GM12878 (cell line): ENCODE data around the gene BCAT1. TPM values are rescaled to one million over a fixed set of nuclear protein-coding genes. Genes with fewer than 3 reads are reported as not detected.

Source experiments
- ATAC-seq: fragments of 200-7000 bp; cut with Tn5 transposase; 3 replicates; pipeline ENCODE4 v1.9.1; 2020; ENCODE audit warnings: mild to moderate bottlenecking, moderate library complexity
- BruUV-seq: library from RNA; stranded (reverse); fragments of 400-500 nt; replicated peaks from 2 replicates; lab custom pipeline; 2021; lab: Mats Ljungman, UMichigan
- CTCF ChIA-PET: fragments of 300-600 bp; sonication (Branson Sonifier 250); formaldehyde crosslinking; extraction: SDS; loops from one replicate; lab custom pipeline; 2021; ENCODE audit warnings: inconsistent platforms; lab: Yijun Ruan, JAX
- POLR2A ChIA-PET: fragments of 350-600 bp; formaldehyde crosslinking; extraction: SDS; loops from one replicate; lab custom pipeline; 2021; ENCODE audit warnings: inconsistent platforms; lab: Charles Lee
- RAD21 ChIA-PET: fragments of 300-600 bp; sonication (Branson Sonifier 250); formaldehyde crosslinking; loops from one replicate; lab custom pipeline; 2023; ENCODE audit warnings: antibody characterized with exemption; ENCODE audit not compliant: unreplicated experiment; lab: Charles Lee
- SMC1A ChIA-PET: fragments of 300-600 bp; sonication (Branson Sonifier 250); formaldehyde crosslinking; loops from one replicate; lab custom pipeline; 2023; ENCODE audit not compliant: unreplicated experiment, uncharacterized antibody; lab: Charles Lee
- DNase-seq: peaks from one replicate; pipeline ENCODE4 v3.0.0-alpha.2; 2011; ENCODE audit warnings: low read depth, low spot score
- FAIRE-seq: peaks from 3 replicates; lab custom pipeline; 2011; peaks lifted over from hg19 to GRCh38; lab: Jason Lieb, UNC
- H2AFZ ChIP-seq: 2 replicates; pipeline ENCODE4 v1.6.0; 2011; ENCODE audit warnings: low read depth, low read length, control low read depth; ENCODE audit not compliant: control insufficient read depth
- H3K27ac ChIP-seq: 2 replicates; pipeline ENCODE4 v1.5.1; 2011; ENCODE audit warnings: control low read depth; ENCODE audit not compliant: control insufficient read depth, insufficient read depth
- H3K27me3 ChIP-seq, 2 experiments: replicated peaks in 1 of 2; 2 replicates each; pipeline versions ENCODE4 v1.6.0 to v1.6.1; 2011; ENCODE audit warnings: low read length in 1 of 2; ENCODE audit not compliant: control insufficient read depth in 2 of 2, insufficient read depth in 2 of 2
- H3K36me3 ChIP-seq, 2 experiments: 2 replicates each; pipeline ENCODE4 v1.5.1; 2011; ENCODE audit warnings: low read length in 1 of 2; ENCODE audit not compliant: control insufficient read depth in 2 of 2, insufficient read depth in 2 of 2
- H3K4me1 ChIP-seq: 2 replicates; pipeline ENCODE4 v1.6.1; 2011; ENCODE audit warnings: mild to moderate bottlenecking, low read length, moderate library complexity, mixed read lengths; ENCODE audit not compliant: control insufficient read depth, insufficient read depth
- H3K4me2 ChIP-seq: 2 replicates; pipeline ENCODE4 v1.6.0; 2011; ENCODE audit warnings: control low read depth; ENCODE audit not compliant: control insufficient read depth, insufficient read depth
- H3K4me3 ChIP-seq: fragments of 200-600 bp; sonication (generic); 2 replicates; pipeline ENCODE4 v1.5.1; 2016
- H3K79me2 ChIP-seq: 2 replicates; pipeline ENCODE4 v1.6.0; 2011; ENCODE audit warnings: low read length; ENCODE audit not compliant: control insufficient read depth, insufficient read depth
- H3K9ac ChIP-seq: 2 replicates; pipeline ENCODE4 v1.8.0; 2011; ENCODE audit warnings: low read length, control low read depth, mixed read lengths; ENCODE audit not compliant: control insufficient read depth, insufficient read depth
- H3K9me3 ChIP-seq: replicated peaks from 3 replicates; pipeline ENCODE4 v1.5.1; 2011; ENCODE audit warnings: mild to moderate bottlenecking, low read length; ENCODE audit not compliant: control insufficient read depth, insufficient read depth
- H4K20me1 ChIP-seq: 2 replicates; pipeline ENCODE4 v1.6.0; 2011; ENCODE audit not compliant: control insufficient read depth, insufficient read depth
- CUX1 ChIP-seq: IDR thresholded peaks from 2 replicates; pipeline ENCODE4 v1.6.1; 2012; ENCODE audit warnings: improper control_type of control experiment, low read depth, low read length; ENCODE audit not compliant: insufficient replicate concordance
- EP300 ChIP-seq, 2 experiments: fragments of 150-350 bp in 1 of 2; IDR thresholded peaks; 2 replicates each; pipeline ENCODE4 v1.6.1; 2011 to 2012; ENCODE audit warnings: low read depth in 2 of 2, low read length in 2 of 2, borderline replicate concordance in 1 of 2, improper control_type of control experiment in 1 of 2, inconsistent platforms in 1 of 2; ENCODE audit not compliant: control insufficient read depth in 1 of 2
- ETV6 ChIP-seq, 2 experiments: fragments of 450-650 bp in 1 of 2; IDR thresholded peaks in 1 of 2; conservative IDR thresholded peaks in 1 of 2; 2 replicates each; pipeline ENCODE4 v1.6.1; 2014; ENCODE audit warnings: antibody characterized with exemption in 1 of 2, borderline replicate concordance in 1 of 2, low read depth in 1 of 2, mild to moderate bottlenecking in 1 of 2, moderate library complexity in 1 of 2
- MYC ChIP-seq: IDR thresholded peaks from 2 replicates; pipeline ENCODE4 v1.6.1; 2011; ENCODE audit warnings: mild to moderate bottlenecking, low read length, moderate library complexity, inconsistent platforms; ENCODE audit not compliant: insufficient read depth, insufficient replicate concordance, insufficient read length, severe bottlenecking
- NR2F1 ChIP-seq: fragments of 450-650 bp; conservative IDR thresholded peaks from 2 replicates; pipeline ENCODE4 v1.6.1; 2017; ENCODE audit warnings: mild to moderate bottlenecking
- SREBF2 ChIP-seq: IDR thresholded peaks from 2 replicates; pipeline ENCODE4 v1.6.1; 2012; ENCODE audit warnings: mild to moderate bottlenecking, low read length
- ZNF687 ChIP-seq: fragments of 450-650 bp; IDR thresholded peaks from 2 replicates; pipeline ENCODE4 v1.6.1; 2017; ENCODE audit warnings: mild to moderate bottlenecking, moderate library complexity
- WGBS: methylation state at CpG from one replicate; pipeline ENCODE4 v1.1.6; 2016; ENCODE audit warnings: low lambda C conversion rate; ENCODE audit not compliant: insufficient replicate concordance, insufficient coverage; ENCODE audit errors: missing lambda C conversion rate; 5-methylcytosine and 5-hydroxymethylcytosine counted together
- in situ Hi-C: fragments of 300-500 bp; cut with MboI; formaldehyde crosslinking; loops from 9 replicates; pipeline ENCODE4 v1.14.3; 2018; ENCODE audit warnings: mixed read lengths
- intact Hi-C: fragments of 100-400 bp; cut with micrococcal nuclease; formaldehyde crosslinking; loops from one replicate; pipeline ENCODE4 v1.14.2; 2022; ENCODE audit not compliant: unreplicated experiment
- polyA plus RNA-seq, 11 experiments: library from polyadenylated mRNA; depleted of rRNA in 4 of 11; unstranded in 6 of 11; stranded (reverse) in 5 of 11; fragments of >200 nt; fragmentation: Nextera tagmentation in 4 of 11; fragmentation: Illumina TruSeq in 1 of 11; extraction: Ambion mirVana in 4 of 11; extraction: Trizol in 1 of 11; gene quantifications; 1 replicate in 1 of 11; 2 replicates in 10 of 11; pipeline versions ENCODE4 v1.2.1 to v1.2.3, GENCODE V29; 2011 to 2016; ENCODE audit warnings: inconsistent platforms in 2 of 11, missing spikeins in 2 of 11, low read depth in 1 of 11
- total RNA-seq, 4 experiments: library from RNA; depleted of rRNA in 3 of 4; stranded (reverse); fragments of >200 nt in 3 of 4; fragmentation: Illumina TruSeq in 1 of 4; extraction: Trizol in 1 of 4; gene quantifications; 2 replicates each; pipeline versions ENCODE4 v1.2.1 to v1.2.3, GENCODE V29; 2013 to 2021

The BCAT1 gene
- total and polyA plus RNA-seq, 10 of the 15 experiments (the other 5 are each of a cell fraction or from before 2014, with no cell fraction given), result 26.2 to 187 (median 81.9) TPM

GRCh38 chr12:24937553-24938244 lies 11.2 kb downstream of the BCAT1 start (continued):
- TF ChIP-seq ETV6 (conservative IDR thresholded peaks at IDR 0.05 in 1 of 2, IDR thresholded peaks at IDR 0.05 in 1 of 2; ENCODE audit: borderline replicate concordance in 1 of 2, low read depth in 1 of 2) (no peak), ZNF687 (no peak), NR2F1 (no peak), SREBF2 (no peak), MYC (no peak)
- TF ChIP-seq, all 136 proteins: peak for 0

GRCh38 chr12:24933694-24934407 lies 15.1 kb downstream of the BCAT1 start:
- H3K4me3 ChIP-seq, result no peak overlapping the region
- intact Hi-C loops, result no loop called here
- H4K20me1 ChIP-seq, result no peaks in the 10 kb centered on the region
- no peak overlapping the region for H2AFZ ChIP-seq
- DNase-seq, result no peak
- SMC1A ChIA-PET, result interaction anchor here (1.1 to 4.5 kb wide), 3 partner anchors 9 to 33 kb away, joined by 3 to 27 read pairs (median 3); no protein-coding TSS in a partner anchor
- ATAC-seq, result no peak
- H3K79me2 ChIP-seq, result peaks cover 23% of the 10 kb centered on the region
- peaks cover 5% of the 10 kb centered on the region; the same call in 2 of the 3 replicates for H3K9me3 ChIP-seq
- in situ Hi-C loops, result no loop called here
- H3K27ac ChIP-seq, result no peak overlapping the region
- H3K4me1 ChIP-seq, result peaks cover 18% of the 10 kb centered on the region
- RAD21 ChIA-PET, result no interaction called here
- CTCF ChIA-PET, result no interaction called here
- BruUV-seq, result no TSS peak
- H3K27me3 ChIP-seq, result no peaks in the 10 kb centered on the region
- no peaks in the 10 kb centered on the region for H3K36me3 ChIP-seq
- no peak for FAIRE-seq
- H3K9ac ChIP-seq, result no peak overlapping the region
- POLR2A ChIA-PET, result interaction anchor here (0.6 kb wide), 1 partner anchor 40 kb away, joined by 3 read pairs; no protein-coding TSS in a partner anchor
- 88% methylated on average over 10 of the region's 10 CpGs for WGBS
- no peak overlapping the region for H3K4me2 ChIP-seq
- TF ChIP-seq EP300 (IDR thresholded peaks at IDR 0.05; ENCODE audit: borderline replicate concordance in 1 of 2, control insufficient read depth in 1 of 2, low read depth in 2 of 2, low read length in 2 of 2) (no peak), CUX1 (no peak), MYC (no peak)
